H1 (cell line): ENCODE measurements around the gene NF1. TPM values are rescaled to one million over a fixed set of nuclear protein-coding genes. Genes with fewer than 3 reads are reported as not detected.

Experiments
- CTCF ChIA-PET: fragments of 300-600 bp; sonication (Branson Sonifier 250); formaldehyde crosslinking; loops from one replicate; lab custom pipeline; 2021; ENCODE audit not compliant: partially characterized antibody; lab: Charles Lee
- POLR2A ChIA-PET: fragments of 300-600 bp; sonication (Branson Sonifier 250); formaldehyde crosslinking; loops from one replicate; lab custom pipeline; 2021; ENCODE audit warnings: inconsistent platforms; ENCODE audit not compliant: partially characterized antibody; lab: Charles Lee
- DNase-seq, 2 experiments: peaks; one replicate each; pipeline versions ENCODE4 v3.0.0 to v3.0.0-alpha.2; 2010 to 2022; ENCODE audit warnings: low spot score in 2 of 2, low read depth in 1 of 2, mixed read lengths in 1 of 2
- FAIRE-seq: peaks from 2 replicates; lab custom pipeline; 2011; peaks lifted over from hg19 to GRCh38; lab: Jason Lieb, UNC
- H2AFZ ChIP-seq: 2 replicates; pipeline ENCODE4 v1.8.1; 2012; ENCODE audit warnings: low read length, inconsistent platforms
- H2AK5ac ChIP-seq: 2 replicates; pipeline ENCODE4 v1.6.1; 2013; ENCODE audit warnings: low read depth, low read length
- H2BK120ac ChIP-seq: replicated peaks from 2 replicates; pipeline ENCODE3; 2013; ENCODE audit warnings: low read depth, low read length, inconsistent platforms
- H2BK12ac ChIP-seq: 2 replicates; pipeline ENCODE4 v1.6.1; 2013; ENCODE audit warnings: low read depth, low read length
- H2BK15ac ChIP-seq: 2 replicates; pipeline ENCODE4 v1.6.1; 2013; ENCODE audit warnings: low read length
- H2BK20ac ChIP-seq: 2 replicates; pipeline ENCODE4 v1.6.1; 2013; ENCODE audit warnings: low read length
- H2BK5ac ChIP-seq: 2 replicates; pipeline ENCODE4 v1.6.1; 2013; ENCODE audit warnings: low read depth, low read length
- H3K14ac ChIP-seq: 2 replicates; pipeline ENCODE4 v1.6.1; 2013; ENCODE audit warnings: inconsistent platforms; ENCODE audit not compliant: insufficient read length
- H3K18ac ChIP-seq: 2 replicates; pipeline ENCODE4 v1.6.1; 2013; ENCODE audit warnings: low read length; ENCODE audit errors: extremely low read depth
- H3K23ac ChIP-seq: 2 replicates; pipeline ENCODE4 v1.6.1; 2013; ENCODE audit warnings: inconsistent platforms; ENCODE audit not compliant: insufficient read length
- H3K23me2 ChIP-seq: 2 replicates; pipeline ENCODE4 v1.6.1; 2013; ENCODE audit warnings: low read depth, low read length
- H3K27ac ChIP-seq: 2 replicates; pipeline ENCODE4 v1.6.1; 2011; ENCODE audit warnings: low read depth, low read length, inconsistent platforms
- H3K27me3 ChIP-seq, 4 experiments: replicated peaks in 1 of 4; 1 replicate in 1 of 4; 2 replicates in 3 of 4; pipeline versions ENCODE4 v1.6.1 to v1.8.1; 2011 to 2013; ENCODE audit warnings: low read length in 3 of 4, mild to moderate bottlenecking in 3 of 4, inconsistent platforms in 2 of 4, mixed read lengths in 2 of 4, moderate library complexity in 1 of 4; ENCODE audit not compliant: control insufficient read depth in 3 of 4, insufficient read depth in 3 of 4; ENCODE audit errors: extremely low read depth in 1 of 4
- H3K36me3 ChIP-seq, 4 experiments: 2 replicates each; pipeline versions ENCODE4 v1.6.1 to v1.8.1; 2011 to 2013; ENCODE audit warnings: mild to moderate bottlenecking in 4 of 4, low read length in 3 of 4, moderate library complexity in 2 of 4, control low read depth in 1 of 4, inconsistent platforms in 1 of 4; ENCODE audit not compliant: insufficient read depth in 4 of 4, control insufficient read depth in 2 of 4
- H3K4ac ChIP-seq: replicated peaks from 2 replicates; pipeline ENCODE3; 2013; ENCODE audit warnings: low read length, low read depth, mixed read lengths, inconsistent platforms; ENCODE audit not compliant: insufficient read length
- H3K4me1 ChIP-seq, 4 experiments: replicated peaks in 1 of 4; 1 replicate in 1 of 4; 2 replicates in 3 of 4; pipeline versions ENCODE4 v1.6.1 to v1.8.1; 2011 to 2013; ENCODE audit warnings: low read length in 3 of 4, inconsistent platforms in 2 of 4, mixed read lengths in 1 of 4; ENCODE audit not compliant: insufficient read depth in 4 of 4, control insufficient read depth in 3 of 4
- H3K4me2 ChIP-seq, 2 experiments: 2 replicates each; pipeline versions ENCODE4 v1.6.1 to v1.8.1; 2011 to 2013; ENCODE audit warnings: low read depth in 2 of 2, low read length in 2 of 2, control low read depth in 1 of 2, inconsistent platforms in 1 of 2, mild to moderate bottlenecking in 1 of 2; ENCODE audit not compliant: insufficient read depth in 1 of 2
- H3K4me3 ChIP-seq, 4 experiments: fragments of 200-600, 300-600 bp in 1 of 4; sonication (generic), shearing (Covaris generic), sonication (Bioruptor Twin) in 1 of 4; 2 replicates each; pipeline versions ENCODE4 v1.5.1 to v1.8.1; 2011 to 2016; ENCODE audit warnings: low read length in 4 of 4, low read depth in 3 of 4, control low read depth in 2 of 4, inconsistent platforms in 2 of 4, mild to moderate bottlenecking in 2 of 4, mixed read lengths in 1 of 4, moderate library complexity in 1 of 4; ENCODE audit not compliant: insufficient read depth in 2 of 4; ENCODE audit errors: extremely low read depth in 1 of 4
- H3K56ac ChIP-seq: replicated peaks from 2 replicates; pipeline ENCODE3; 2013; ENCODE audit warnings: low read depth, mild to moderate bottlenecking, mixed read lengths, low read length, inconsistent platforms; ENCODE audit not compliant: insufficient read length
- H3K79me1 ChIP-seq: 2 replicates; pipeline ENCODE4 v1.6.1; 2013; ENCODE audit warnings: low read depth, low read length, control low read depth
- H3K79me2 ChIP-seq, 2 experiments: 2 replicates each; pipeline versions ENCODE4 v1.6.1 to v1.8.1; 2012 to 2013; ENCODE audit warnings: low read length in 2 of 2, mild to moderate bottlenecking in 2 of 2, inconsistent platforms in 1 of 2; ENCODE audit not compliant: insufficient read depth in 2 of 2, control insufficient read depth in 1 of 2
- H3K9ac ChIP-seq, 4 experiments: replicated peaks in 1 of 4; 1 replicate in 1 of 4; 2 replicates in 3 of 4; pipeline versions ENCODE4 v1.6.1 to v1.8.1; 2011 to 2013; ENCODE audit warnings: low read depth in 3 of 4, low read length in 3 of 4, control low read depth in 2 of 4, mild to moderate bottlenecking in 2 of 4, moderate library complexity in 2 of 4, inconsistent platforms in 1 of 4; ENCODE audit errors: extremely low read depth in 1 of 4
- H3K9me3 ChIP-seq, 2 experiments: 2 replicates each; pipeline versions ENCODE4 v1.6.1 to v1.8.1; 2012 to 2013; ENCODE audit warnings: mild to moderate bottlenecking in 2 of 2, moderate library complexity in 2 of 2, control low read depth in 1 of 2, inconsistent platforms in 1 of 2, low read depth in 1 of 2, low read length in 1 of 2, mixed read lengths in 1 of 2; ENCODE audit not compliant: insufficient read depth in 2 of 2
- H4K20me1 ChIP-seq, 2 experiments: replicated peaks in 1 of 2; 2 replicates each; pipeline versions ENCODE3 to v1.8.1; 2011 to 2013; ENCODE audit warnings: inconsistent platforms in 2 of 2, low read length in 2 of 2, mild to moderate bottlenecking in 1 of 2; ENCODE audit not compliant: insufficient read depth in 2 of 2, control insufficient read depth in 1 of 2
- H4K5ac ChIP-seq: 2 replicates; pipeline ENCODE4 v1.6.1; 2013; ENCODE audit warnings: low read length, low read depth, mixed read lengths, inconsistent platforms; ENCODE audit not compliant: insufficient read length
- H4K8ac ChIP-seq: 2 replicates; pipeline ENCODE4 v1.8.0; 2013; ENCODE audit warnings: mild to moderate bottlenecking, moderate library complexity, low read length, inconsistent platforms; ENCODE audit not compliant: insufficient read depth; ENCODE audit errors: extremely low read depth
- H4K91ac ChIP-seq: replicated peaks from 2 replicates; pipeline ENCODE3; 2013; ENCODE audit warnings: low read length, mixed read lengths, inconsistent platforms; ENCODE audit not compliant: insufficient read length
- WGBS, 2 experiments: shearing (Covaris generic) in 1 of 2; methylation state at CpG; one replicate each; pipeline versions ENCODE4 v1.1.6 to v1.1.7; 2013 to 2015; ENCODE audit warnings: low lambda C conversion rate in 2 of 2, mixed read lengths in 2 of 2, inconsistent platforms in 1 of 2, low coverage in 1 of 2, missing lambda C conversion rate in 1 of 2; ENCODE audit not compliant: insufficient replicate concordance in 2 of 2, insufficient coverage in 1 of 2, insufficient read length in 1 of 2; ENCODE audit errors: extremely low coverage in 1 of 2, missing lambda C conversion rate in 1 of 2; 5-methylcytosine and 5-hydroxymethylcytosine counted together
- polyA plus RNA-seq, 7 experiments: library from polyadenylated mRNA; depleted of rRNA in 3 of 7; stranded (reverse) in 5 of 7; unstranded in 2 of 7; fragments of >200 nt in 5 of 7; fragments of 200-250 nt in 2 of 7; gene quantifications; 1 replicate in 5 of 7; 2 replicates in 1 of 7; 4 replicates in 1 of 7; pipeline versions ENCODE4 v1.2.1 to v1.2.3, GENCODE V29; 2011 to 2013; ENCODE audit warnings: missing spikeins in 2 of 7, mixed read lengths in 2 of 7
- total RNA-seq: library from RNA; stranded (reverse); fragmentation: NEBNext Ultra II Directional; extraction: Animal tissue kit (Norgen Biotek cat#: 25700); gene quantifications from 2 replicates; pipeline ENCODE4 v1.2.1, GENCODE V29; 2021

Gene NF1
- total and polyA plus RNA-seq, 2 of the 8 experiments (the other 6 are each of a cell fraction or from before 2014, with no cell fraction given), result 19.3 to 29.6 TPM

GRCh38 chr17:31294231-31294630, 199.5 kb downstream of the NF1 start:
- H3K36me3 ChIP-seq, result no peaks in the 10 kb centered on the region
- H3K79me2 ChIP-seq, result no peaks in the 10 kb centered on the region
- POLR2A ChIA-PET, result no interaction called here
- H2AK5ac ChIP-seq, result no peak overlapping the region
- no peak overlapping the region for H2BK20ac ChIP-seq
- no peak overlapping the region for H2BK15ac ChIP-seq
- no peaks in the 10 kb centered on the region for H3K79me1 ChIP-seq
- DNase-seq (no peak), FAIRE-seq (no peak)
- H3K4me1 ChIP-seq, result peaks cover 0 to 3% (median 0%) of the 10 kb centered on the region in 4 experiments; a peak in 1 of 7 replicates
- CTCF ChIA-PET, result interaction anchor here (1.7 kb wide), 1 partner anchor 233 kb away, joined by 4 read pairs; no protein-coding TSS in a partner anchor
- peaks cover 0 to 5% of the 10 kb centered on the region in 2 experiments; a peak in 1 of 4 replicates for H3K9me3 ChIP-seq
- H3K14ac ChIP-seq, result no peak overlapping the region
- no peak overlapping the region for H3K18ac ChIP-seq
- H2BK120ac ChIP-seq, result no peak overlapping the region
- no peak overlapping the region for H4K91ac ChIP-seq
- H4K20me1 ChIP-seq, result no peaks in the 10 kb centered on the region
- no peaks in the 10 kb centered on the region for H3K27me3 ChIP-seq
- H2BK12ac ChIP-seq, result no peak overlapping the region
- no peak overlapping the region for H2BK5ac ChIP-seq
- no peak overlapping the region for H3K4me3 ChIP-seq
- no peak overlapping the region for H4K5ac ChIP-seq
- H3K4ac ChIP-seq, result no peak overlapping the region
- H3K4me2 ChIP-seq, result no peak overlapping the region
- WGBS, 2 experiments, result 96% methylated on average over 3 of the region's 3 CpGs; no CpG with 5 or more reads in 1 of the 2 experiments
- H3K56ac ChIP-seq, result no peak overlapping the region
- no peak overlapping the region for H3K23ac ChIP-seq
- H4K8ac ChIP-seq, result no peak overlapping the region
- no peak overlapping the region for H3K27ac ChIP-seq
- no peaks in the 10 kb centered on the region for H3K23me2 ChIP-seq
- H3K9ac ChIP-seq, result no peak overlapping the region
- H2AFZ ChIP-seq, result no peak overlapping the region
